HG03442 (cell line): ENCODE results near the gene POU5F2.

Experiments
- ATAC-seq: cut with Tn5 transposase; IDR thresholded peaks from one replicate; pipeline ENCODE4 v1.9.1; 2021; ENCODE audit warnings: mild to moderate bottlenecking, moderate library complexity; ENCODE audit not compliant: unreplicated experiment

Gene POU5F2

GRCh38 chr5:93717162-93717561, 24.2 kb downstream of the POU5F2 start:
- no peak for ATAC-seq

GRCh38 chr5:93716453-93716852, 24.9 kb downstream of the POU5F2 start:
- no peak for ATAC-seq

DNA sequence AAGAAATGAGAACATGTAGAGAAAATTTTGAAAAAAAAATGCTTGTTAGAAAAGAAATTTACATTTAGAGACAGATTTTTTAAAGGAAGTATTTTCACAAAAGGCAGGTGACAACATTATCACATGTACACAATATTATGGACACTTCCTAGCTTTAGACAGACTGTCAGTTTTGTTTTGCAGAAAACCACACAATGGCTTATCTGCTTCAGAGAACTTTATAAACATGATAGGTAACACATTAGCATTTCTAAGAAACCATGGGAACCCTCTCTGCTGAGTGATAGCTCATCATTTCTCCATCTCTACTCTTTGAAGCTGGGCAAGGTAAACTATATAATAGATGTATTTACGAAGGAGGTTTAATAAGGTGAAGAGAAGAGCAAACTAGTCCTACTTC, 25.6 kb downstream of the POU5F2 start:
- ATAC-seq = no peak

- no peak for ATAC-seq
Observed at GRCh38 chr5:93715327-93715726, 26.1 kb downstream of the POU5F2 start.

DNA sequence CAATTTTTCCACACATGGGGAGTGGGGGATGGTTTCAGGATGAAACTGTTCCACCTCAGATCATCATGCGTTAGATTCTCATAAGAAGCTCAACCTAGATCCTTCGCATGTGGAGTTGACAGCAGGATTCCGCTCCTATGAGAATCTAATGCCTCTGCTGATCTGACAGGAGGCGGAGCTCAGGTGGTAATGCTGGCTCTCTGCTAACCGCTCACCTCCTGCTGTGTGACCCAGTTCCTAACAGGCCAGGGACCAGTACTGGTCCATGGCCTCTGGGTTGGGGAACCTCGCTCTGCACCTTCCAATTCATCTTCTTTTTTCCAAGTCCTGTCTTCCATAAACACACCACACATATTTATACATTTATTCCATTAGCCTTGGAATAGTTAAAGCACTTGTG, 33.0 kb downstream of the POU5F2 start:
- ATAC-seq = no peak

- no peak for ATAC-seq
Observed at GRCh38 chr5:93705896-93706295, 35.5 kb downstream of the POU5F2 start.

DNA sequence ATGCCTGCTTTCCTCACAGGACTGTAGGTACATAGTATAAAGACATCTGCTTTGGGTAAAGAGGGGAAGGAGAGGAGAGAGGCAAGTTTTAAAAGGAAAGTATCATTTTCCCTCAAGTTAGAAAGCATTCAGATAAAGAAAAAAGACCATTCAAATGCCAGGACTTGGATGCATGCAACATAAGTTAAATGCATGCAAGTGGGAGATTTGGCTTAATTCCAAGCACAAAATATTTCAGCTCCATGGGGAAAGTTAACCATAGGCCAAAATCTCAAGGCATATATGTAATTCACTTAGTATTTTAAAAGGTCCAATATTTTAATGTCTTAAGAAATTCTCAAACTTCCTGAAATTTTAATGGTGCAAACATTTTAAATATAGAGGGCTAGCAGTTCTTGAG, 36.4 kb downstream of the POU5F2 start:
- ATAC-seq = no peak

GRCh38 chr5:93691997-93692396, 49.4 kb downstream of the POU5F2 start:
- no peak for ATAC-seq
